ENCODE results near the gene FAM161A.
"Not testable (repeated sequence)": the region's sequence is repeated elsewhere in the genome, so short reads cannot be mapped to it uniquely, and the experiment has no call there.

The FAM161A gene

GRCh38 chr2:61841286-61841685, 12.6 kb downstream of the FAM161A start:
- no peak for DNase-seq

- DNase-seq, result no peak
Observed at GRCh38 chr2:61834893-61835292, 19.0 kb downstream of the FAM161A start.

- DNase-seq, result no peak
Observed at GRCh38 chr2:61833971-61834370, 19.9 kb downstream of the FAM161A start.

GRCh38 chr2:61832183-61832841, 21.5 kb downstream of the FAM161A start:
- no peak for DNase-seq

GRCh38 chr2:61822255-61822654, 31.6 kb downstream of the FAM161A start:
- DNase-seq, result no peak

- no peak for DNase-seq
Observed at GRCh38 chr2:61816480-61817355, 37.1 kb downstream of the FAM161A start.

- DNase-seq, result no peak
Observed at GRCh38 chr2:61814539-61815160, 39.2 kb downstream of the FAM161A start.

GRCh38 chr2:61813314-61813713, 40.5 kb downstream of the FAM161A start:
- DNase-seq, result not testable (repeated sequence)

- DNase-seq, result no peak
Observed at GRCh38 chr2:61811821-61812220, 42.0 kb downstream of the FAM161A start.

GRCh38 chr2:61810203-61810602, 43.7 kb downstream of the FAM161A start:
- DNase-seq, result not testable (repeated sequence)

GRCh38 chr2:61808693-61809092, 45.2 kb downstream of the FAM161A start:
- not testable (repeated sequence) for DNase-seq

- DNase-seq, result no peak
Observed at GRCh38 chr2:61807036-61807757, 46.7 kb downstream of the FAM161A start.

- DNase-seq, result no peak
Observed at GRCh38 chr2:61802548-61802947, 51.3 kb downstream of the FAM161A start.

GRCh38 chr2:61799099-61799498, 54.8 kb downstream of the FAM161A start:
- no peak for DNase-seq

- not testable (repeated sequence) for DNase-seq
Observed at GRCh38 chr2:61797446-61797845, 56.4 kb downstream of the FAM161A start.

- DNase-seq, result no peak
Observed at GRCh38 chr2:61795408-61795807, 58.5 kb downstream of the FAM161A start.

GRCh38 chr2:61793389-61793836, 60.4 kb downstream of the FAM161A start:
- peak; percentile 84 for DNase-seq

GRCh38 chr2:61792355-61792890, 61.4 kb downstream of the FAM161A start:
- no peak for DNase-seq

- DNase-seq, result no peak
Observed at GRCh38 chr2:61789807-61790602, 63.9 kb downstream of the FAM161A start.

- DNase-seq, result no peak
Observed at GRCh38 chr2:61787941-61788563, 65.8 kb downstream of the FAM161A start.

- DNase-seq, result no peak
Observed at GRCh38 chr2:61786876-61787275, 67.0 kb downstream of the FAM161A start.
